GM19025 (cell line): ENCODE results near the gene CCDC60.

Source experiments
- ATAC-seq: cut with Tn5 transposase; IDR thresholded peaks from one replicate; pipeline ENCODE4 v1.9.1; 2021; ENCODE audit warnings: mild to moderate bottlenecking, low read depth, moderate library complexity; ENCODE audit not compliant: unreplicated experiment

CCDC60 gene

GRCh38 chr12:119501052-119501451, 166.5 kb downstream of the CCDC60 start:
- no peak for ATAC-seq

GRCh38 chr12:119505001-119505400, 170.5 kb downstream of the CCDC60 start:
- ATAC-seq = no peak

GRCh38 chr12:119512772-119513497, 178.4 kb downstream of the CCDC60 start:
- ATAC-seq = no peak

- no peak for ATAC-seq
Measured at GRCh38 chr12:119528241-119528640, 193.7 kb downstream of the CCDC60 start.

DNA sequence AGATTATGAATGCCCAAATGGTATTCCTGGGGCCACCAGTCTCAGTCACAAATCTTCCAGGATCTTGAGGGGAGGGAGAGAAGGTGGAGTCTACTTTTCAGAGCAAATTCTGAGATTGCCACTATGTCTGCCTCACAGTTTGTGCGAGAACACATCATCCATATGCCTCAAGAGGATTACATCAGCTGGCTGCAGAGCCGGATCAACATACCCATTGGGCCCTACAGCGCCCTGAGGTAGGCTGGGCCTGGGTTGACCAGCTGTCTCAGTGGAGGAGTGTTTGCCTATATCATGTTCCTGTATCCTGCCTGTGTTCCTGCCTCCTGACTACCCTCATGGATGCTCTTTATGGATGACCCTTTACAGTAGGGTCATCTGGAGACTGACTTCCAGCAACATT, 205.9 kb downstream of the CCDC60 start:
- no peak for ATAC-seq

GRCh38 chr12:119544765-119545625, 210.5 kb downstream of the CCDC60 start:
- no peak for ATAC-seq

DNA sequence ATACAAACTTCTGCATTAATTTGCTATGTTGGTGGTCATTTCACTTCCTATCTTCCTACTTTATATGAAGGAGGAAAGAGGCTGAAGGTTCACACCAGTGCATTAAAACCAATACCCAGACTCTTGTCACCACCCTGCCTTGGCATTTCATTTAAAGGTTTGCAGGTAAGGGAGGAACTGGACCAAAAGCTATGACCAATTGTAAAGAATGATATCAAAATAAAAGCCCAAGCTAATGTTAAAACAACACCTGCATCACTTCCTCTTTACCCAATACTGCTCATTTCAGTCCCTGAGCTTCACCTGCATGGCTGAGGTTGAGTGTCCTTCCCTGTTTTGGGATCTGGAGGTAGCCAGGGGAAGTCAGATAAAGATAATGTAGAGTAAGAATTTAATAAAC, 211.8 kb downstream of the CCDC60 start:
- ATAC-seq = no peak

DNA sequence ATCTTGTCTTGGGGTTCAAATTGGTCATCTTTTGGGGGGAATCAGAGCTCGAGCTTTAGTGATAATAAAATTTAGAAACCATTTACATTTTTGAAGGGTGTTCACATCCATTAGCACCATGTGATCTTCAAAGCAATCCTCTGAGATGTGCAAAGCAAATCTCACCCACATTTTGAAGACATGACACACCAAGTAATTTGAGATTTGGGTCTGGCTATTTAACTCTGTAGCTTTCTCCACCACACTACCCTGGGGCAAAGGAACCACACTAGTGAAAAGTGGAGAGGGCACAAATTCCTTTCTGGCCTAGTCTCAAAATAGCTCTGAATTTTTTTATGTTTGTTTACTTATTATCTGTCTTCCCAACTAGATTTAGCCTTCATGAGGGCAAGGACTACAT, 212.5 kb downstream of the CCDC60 start:
- ATAC-seq = no peak

DNA sequence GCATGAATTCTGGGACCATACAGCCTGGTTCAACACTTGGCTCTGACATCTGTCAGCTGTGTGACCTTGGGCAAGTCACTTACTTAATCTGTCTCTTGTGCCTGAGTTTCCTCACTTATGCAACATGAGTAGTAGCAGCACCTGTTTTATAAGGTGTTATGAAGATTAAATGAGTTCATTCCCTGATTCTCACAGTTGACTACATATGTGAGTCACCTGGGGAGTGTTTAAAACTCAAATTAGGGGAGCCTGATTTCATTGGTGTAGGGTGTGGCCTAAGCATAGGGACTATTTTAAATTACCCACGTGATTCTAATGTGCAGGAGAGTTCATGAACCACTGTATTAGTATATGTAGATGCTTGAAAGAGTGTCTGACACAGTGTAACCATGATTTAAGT, 222.3 kb downstream of the CCDC60 start:
- no peak for ATAC-seq

DNA sequence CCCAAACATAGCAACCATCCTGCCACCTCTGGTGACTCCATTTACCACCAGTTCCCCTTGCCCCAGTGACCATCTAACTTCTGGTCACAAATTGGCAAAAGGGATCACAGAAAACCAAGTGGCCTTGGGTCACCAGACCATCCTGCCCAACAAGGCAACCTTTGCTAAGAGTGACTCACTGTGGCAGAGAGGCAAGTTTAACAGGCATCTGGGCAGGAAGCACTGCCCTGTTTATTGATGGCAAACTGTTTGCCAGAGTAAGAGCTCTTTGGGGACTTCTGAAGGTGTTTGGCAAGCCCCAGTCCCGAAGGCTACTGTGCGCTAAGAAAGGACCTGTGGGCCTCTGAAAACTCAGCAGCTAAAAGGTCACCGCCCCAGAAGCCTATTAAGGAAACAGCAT, 230.9 kb downstream of the CCDC60 start:
- ATAC-seq = no peak

DNA sequence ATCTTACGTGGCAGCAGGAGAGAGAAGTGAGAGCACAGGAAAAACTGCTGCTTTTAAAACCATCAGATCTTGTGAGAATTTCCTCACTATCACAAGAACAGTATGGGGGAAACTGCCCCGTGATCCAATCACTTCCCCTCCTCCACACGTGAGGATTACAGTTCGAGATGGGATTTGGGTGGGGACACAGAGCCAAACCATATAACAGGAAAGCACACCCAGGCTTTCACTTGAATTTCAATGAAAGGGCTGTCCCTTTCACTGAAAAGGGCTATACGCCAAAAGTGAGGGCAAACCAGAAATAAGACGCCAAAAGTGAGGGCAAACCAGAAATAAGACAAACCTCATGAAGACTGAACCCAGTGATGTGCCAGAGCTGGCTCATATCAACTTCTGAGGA, 236.2 kb downstream of the CCDC60 start:
- no peak for ATAC-seq

DNA sequence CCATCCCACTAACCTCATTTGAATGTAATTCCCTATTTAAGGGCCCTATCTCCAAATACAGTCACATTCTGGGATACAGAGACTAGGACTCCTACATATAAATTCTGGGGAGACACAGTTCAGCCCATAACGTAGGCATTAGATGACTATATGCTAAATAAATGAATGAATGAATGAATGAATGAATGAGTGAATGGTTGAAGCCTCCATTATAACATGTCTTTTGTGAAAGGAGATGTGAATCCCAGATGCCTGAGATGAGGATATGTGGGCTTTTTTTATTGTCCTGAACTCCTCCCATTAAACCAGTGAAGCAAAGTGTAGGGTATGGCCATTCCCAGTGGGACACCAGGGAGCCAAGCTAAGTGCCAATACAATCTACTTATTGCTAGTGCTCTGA, 238.6 kb downstream of the CCDC60 start:
- no peak for ATAC-seq

DNA sequence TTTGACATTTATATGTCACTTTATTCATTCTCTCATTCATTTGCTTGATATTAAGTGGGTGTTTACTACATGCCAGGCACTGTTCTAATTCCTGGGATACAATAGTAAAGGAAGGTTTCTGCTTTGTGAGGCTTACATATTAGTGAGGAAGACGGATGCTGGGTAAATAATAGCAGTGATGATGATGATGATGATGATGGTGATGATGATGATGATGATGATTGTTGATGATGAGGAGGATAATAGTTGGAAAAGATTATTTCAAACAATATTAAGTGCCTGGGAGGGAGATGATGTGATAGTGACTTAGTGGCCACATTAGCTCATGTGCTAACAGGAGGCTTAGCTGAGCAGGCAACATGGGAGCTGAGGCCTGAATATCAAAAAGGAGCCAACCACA, 239.7 kb downstream of the CCDC60 start:
- ATAC-seq = no peak

GRCh38 chr12:119576118-119576810, 241.7 kb downstream of the CCDC60 start:
- ATAC-seq = no peak

DNA sequence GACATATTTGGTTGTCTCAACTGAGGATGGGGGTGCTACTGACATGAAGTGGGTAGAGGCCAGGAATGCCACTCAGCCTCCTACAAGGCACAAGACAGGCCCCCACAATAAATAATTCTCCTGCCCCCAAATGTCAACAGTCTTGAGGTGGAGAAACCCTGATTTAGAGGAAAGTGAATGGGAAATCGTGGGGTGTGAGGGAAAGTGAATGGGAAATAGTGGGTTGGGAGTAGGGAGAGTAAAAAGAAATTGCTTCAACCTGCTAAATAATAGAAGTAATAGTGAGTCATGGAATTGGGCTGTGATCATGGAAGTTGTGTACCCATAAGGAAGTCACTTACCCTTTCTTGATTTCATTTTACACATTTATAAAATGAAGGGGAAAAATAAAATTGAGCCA, 242.4 kb downstream of the CCDC60 start:
- no peak for ATAC-seq

- no peak for ATAC-seq
Measured at GRCh38 chr12:119578112-119578511, 243.6 kb downstream of the CCDC60 start.

- ATAC-seq = no peak
Measured at GRCh38 chr12:119589097-119589496, 254.6 kb downstream of the CCDC60 start.

DNA sequence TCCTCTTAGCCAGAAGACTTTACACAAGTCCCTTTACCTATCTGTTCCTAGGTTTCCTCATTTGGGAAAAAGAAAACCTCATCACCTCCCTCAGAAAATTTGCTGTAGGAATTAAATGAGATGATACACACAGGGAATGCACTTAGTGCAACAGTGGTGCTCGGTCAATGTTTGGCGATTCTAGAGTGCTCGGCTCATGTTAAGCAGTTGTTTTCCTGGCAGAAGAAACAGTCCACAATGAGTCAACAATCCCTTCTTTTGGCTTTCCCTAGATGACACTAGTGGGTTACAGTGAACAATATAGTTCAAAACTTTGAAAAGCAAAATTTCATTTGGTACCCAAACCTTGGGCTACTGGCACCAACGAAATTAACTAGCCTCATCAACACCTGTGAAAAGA, 255.1 kb downstream of the CCDC60 start:
- ATAC-seq = no peak
